Ecto neural progenitor cell (in vitro differentiated cells): ENCODE results near the gene OGFRL1.
"Not testable (repeated sequence)": the region's sequence is repeated elsewhere in the genome, so short reads cannot be mapped to it uniquely, and the experiment has no call there.

Source experiments
- DNase-seq: peaks from one replicate; pipeline ENCODE4 v3.0.0-alpha.2; 2018; ENCODE audit warnings: low spot score

The OGFRL1 gene

GRCh38 chr6:71288228-71289038 is at the start of gene OGFRL1:
OGFRL1 (plus strand) TSS chr6:71288811; CDS start chr6:71288937, 126 bp downstream.
- DNase-seq: peak; percentile 77

- DNase-seq: no peak
These were observed 48.9 kb upstream of the OGFRL1 start for GRCh38 chr6:71239694-71240093.

- no peak for DNase-seq
These were observed 43.2 kb upstream of the OGFRL1 start for GRCh38 chr6:71245265-71246049.

- no peak for DNase-seq
These were observed 42.0 kb upstream of the OGFRL1 start for GRCh38 chr6:71246596-71246995.

- DNase-seq: no peak
These were observed 40.3 kb upstream of the OGFRL1 start for GRCh38 chr6:71248306-71248765.

GRCh38 chr6:71248878-71249544 is 39.6 kb upstream of the OGFRL1 start:
- no peak for DNase-seq

- DNase-seq: no peak
These were observed 38.5 kb upstream of the OGFRL1 start for GRCh38 chr6:71250099-71250602.

GRCh38 chr6:71252410-71252809 is 36.2 kb upstream of the OGFRL1 start:
- no peak for DNase-seq

- no peak for DNase-seq
These were observed 35.7 kb upstream of the OGFRL1 start for GRCh38 chr6:71252960-71253359.

- DNase-seq: peak; percentile 56
These were observed 34.3 kb upstream of the OGFRL1 start for GRCh38 chr6:71254323-71254722.

GRCh38 chr6:71258078-71258866 is 30.3 kb upstream of the OGFRL1 start:
- DNase-seq: no peak

- no peak for DNase-seq
These were observed 28.6 kb upstream of the OGFRL1 start for GRCh38 chr6:71259888-71260604.

- DNase-seq: no peak
These were observed 25.7 kb upstream of the OGFRL1 start for GRCh38 chr6:71262914-71263313.

- not testable (repeated sequence) for DNase-seq
These were observed 22.2 kb upstream of the OGFRL1 start for GRCh38 chr6:71266392-71266791.

GRCh38 chr6:71268735-71269437 is 19.7 kb upstream of the OGFRL1 start:
- DNase-seq: no peak

GRCh38 chr6:71277926-71278600 is 10.5 kb upstream of the OGFRL1 start:
- no peak for DNase-seq

- no peak for DNase-seq
These were observed 9.3 kb upstream of the OGFRL1 start for GRCh38 chr6:71279321-71279720.

- DNase-seq: no peak
These were observed 8.9 kb upstream of the OGFRL1 start for GRCh38 chr6:71279740-71280139.

- no peak for DNase-seq
These were observed 7.9 kb upstream of the OGFRL1 start for GRCh38 chr6:71280701-71281100.

- DNase-seq: no peak
These were observed 3.8 kb upstream of the OGFRL1 start for GRCh38 chr6:71284785-71285184.
